Fibroblast of pulmonary artery (primary cell): ENCODE results near the gene UNC13D.

ENCODE experiments used
- DNase-seq: peaks from one replicate; pipeline ENCODE4 v3.0.0-alpha.2; 2010; ENCODE audit warnings: low read depth
- H3K4me3 ChIP-seq: replicated peaks from 2 replicates; pipeline ENCODE4 v1.5.1; 2011; ENCODE audit warnings: low read depth, mild to moderate bottlenecking, control low read depth, low read length, moderate library complexity
- CTCF ChIP-seq: IDR thresholded peaks from 2 replicates; pipeline ENCODE4 v1.5.1; 2011; ENCODE audit warnings: mild to moderate bottlenecking, control low read depth, low read length, inconsistent platforms; ENCODE audit errors: missing control alignments

Gene UNC13D

GRCh38 chr17:75820094-75821080 lies 23.8 kb downstream of the UNC13D start:
- no peak overlapping the region for H3K4me3 ChIP-seq
- no peak for DNase-seq
- no peak for TF ChIP-seq CTCF

- no peak overlapping the region for H3K4me3 ChIP-seq
- TF ChIP-seq CTCF = no peak
- DNase-seq = no peak
These were observed 24.5 kb downstream of the UNC13D start for GRCh38 chr17:75819678-75820077.

GRCh38 chr17:75819116-75819515 lies 25.1 kb downstream of the UNC13D start:
- TF ChIP-seq CTCF = no peak
- H3K4me3 ChIP-seq = no peak overlapping the region
- DNase-seq = no peak

GRCh38 chr17:75818326-75818885 lies 25.8 kb downstream of the UNC13D start:
- no peak overlapping the region for H3K4me3 ChIP-seq
- no peak for TF ChIP-seq CTCF
- DNase-seq = no peak

GRCh38 chr17:75817571-75817970 lies 26.6 kb downstream of the UNC13D start:
- TF ChIP-seq CTCF = no peak
- no peak for DNase-seq
- H3K4me3 ChIP-seq = no peak overlapping the region

GRCh38 chr17:75816693-75817092 lies 27.5 kb downstream of the UNC13D start:
- no peak for DNase-seq
- no peak overlapping the region for H3K4me3 ChIP-seq
- no peak for TF ChIP-seq CTCF
